GM23338 (cell line): ENCODE data around the gene SHISA6. TPM values are rescaled to one million over a fixed set of nuclear protein-coding genes. Genes with fewer than 3 reads are reported as not detected.

Experiments
- ATAC-seq: fragments of 200-7000 bp; cut with Tn5 transposase; 3 replicates; pipeline ENCODE4 v1.9.1; 2020
- DNase-seq: peaks from one replicate; pipeline ENCODE4 v3.0.0-alpha.2; 2015; ENCODE audit warnings: low spot score
- H2AFZ ChIP-seq: fragments of 200-600 bp; sonication (generic); 2 replicates; pipeline ENCODE4 v1.8.0; 2016; ENCODE audit warnings: antibody characterized with exemption, mild to moderate bottlenecking, moderate library complexity
- H3F3A ChIP-seq: fragments of 200-600 bp; sonication (generic); replicated peaks from 2 replicates; pipeline ENCODE4 v1.8.0; 2017; ENCODE audit warnings: antibody characterized with exemption, mixed run types, low read depth
- H3K27ac ChIP-seq: fragments of 200-600 bp; sonication (generic); 2 replicates; pipeline ENCODE4 v1.6.1; 2016; ENCODE audit warnings: low read depth
- H3K27me3 ChIP-seq: fragments of 200-600 bp; sonication (generic); 2 replicates; pipeline ENCODE4 v1.8.0; 2016; ENCODE audit warnings: mild to moderate bottlenecking, mixed run types, moderate library complexity; ENCODE audit not compliant: insufficient read depth
- H3K36me3 ChIP-seq: fragments of 200-600 bp; sonication (generic); 2 replicates; pipeline ENCODE4 v1.8.0; 2016; ENCODE audit warnings: mild to moderate bottlenecking; ENCODE audit not compliant: insufficient read depth
- H3K4me1 ChIP-seq: fragments of 200-600 bp; sonication (generic); 2 replicates; pipeline ENCODE4 v1.8.0; 2016; ENCODE audit warnings: mild to moderate bottlenecking, moderate library complexity; ENCODE audit not compliant: insufficient read depth
- H3K4me2 ChIP-seq: fragments of 200-600 bp; sonication (generic); 2 replicates; pipeline ENCODE4 v1.7.1; 2017; ENCODE audit warnings: mixed run types
- H3K4me3 ChIP-seq: fragments of 200-600 bp; sonication (generic); 2 replicates; pipeline ENCODE4 v1.6.1; 2016; ENCODE audit warnings: mixed run types
- H3K79me2 ChIP-seq: fragments of 200-600 bp; sonication (generic); replicated peaks from 2 replicates; pipeline ENCODE4 v1.8.0; 2017; ENCODE audit warnings: mild to moderate bottlenecking; ENCODE audit not compliant: insufficient read depth
- H3K9me2 ChIP-seq: fragments of 200-600 bp; sonication (generic); 2 replicates; pipeline ENCODE4 v1.8.0; 2017; ENCODE audit not compliant: insufficient read depth
- H4K20me1 ChIP-seq: fragments of 200-600 bp; sonication (generic); replicated peaks from 2 replicates; pipeline ENCODE4 v1.8.0; 2017; ENCODE audit warnings: mild to moderate bottlenecking; ENCODE audit not compliant: insufficient read depth
- H3K27ac Mint-ChIP-seq: 2 replicates; pipeline ENCODE4 v1.8.0; 2020; ENCODE audit warnings: inconsistent platforms, mild to moderate bottlenecking, moderate library complexity, mixed read lengths
- H3K27me3 Mint-ChIP-seq: 3 replicates; pipeline ENCODE4 v1.8.0; 2022; ENCODE audit warnings: low read depth, mild to moderate bottlenecking, moderate library complexity, mixed read lengths, inconsistent platforms; ENCODE audit not compliant: insufficient read depth, poor library complexity
- H3K36me3 Mint-ChIP-seq: 3 replicates; pipeline ENCODE4 v1.8.0; 2021; ENCODE audit warnings: low read depth, mild to moderate bottlenecking, inconsistent platforms, moderate library complexity, mixed read lengths
- H3K4me1 Mint-ChIP-seq: 3 replicates; pipeline ENCODE4 v1.8.0; 2020; ENCODE audit warnings: mild to moderate bottlenecking, inconsistent platforms, mixed read lengths
- H3K4me3 Mint-ChIP-seq: 3 replicates; pipeline ENCODE4 v1.8.0; 2021; ENCODE audit warnings: moderate library complexity, mild to moderate bottlenecking, inconsistent platforms, mixed read lengths
- H3K9me3 Mint-ChIP-seq: 3 replicates; pipeline ENCODE4 v1.8.0; 2020; ENCODE audit warnings: moderate library complexity, mild to moderate bottlenecking, inconsistent platforms, mixed read lengths
- ETS1 ChIP-seq: IDR thresholded peaks from 2 replicates; pipeline ENCODE4 v1.6.1; 2016; ENCODE audit warnings: antibody characterized with exemption
- EZH2 ChIP-seq: fragments of 200-600 bp; sonication (generic); IDR thresholded peaks from one replicate; pipeline ENCODE4 v1.8.0; 2017; ENCODE audit warnings: antibody characterized with exemption, mild to moderate bottlenecking, low read depth; ENCODE audit not compliant: unreplicated experiment
- EZH2phosphoT487 ChIP-seq: fragments of 200-600 bp; sonication (generic); IDR thresholded peaks from one replicate; pipeline ENCODE4 v1.8.1; 2018; ENCODE audit warnings: antibody characterized with exemption; ENCODE audit not compliant: unreplicated experiment
- JUNB ChIP-seq: IDR thresholded peaks from one replicate; pipeline ENCODE4 v1.6.1; 2016; ENCODE audit warnings: antibody characterized with exemption; ENCODE audit not compliant: unreplicated experiment
- NANOG ChIP-seq: IDR thresholded peaks from 2 replicates; pipeline ENCODE4 v1.6.1; 2016; ENCODE audit warnings: antibody characterized with exemption, borderline replicate concordance
- ZNF114 ChIP-seq: fragments of 250-450 bp; sonication (Bioruptor Pico); IDR thresholded peaks from 2 replicates; pipeline ENCODE4 v1.5.0; 2020; ENCODE audit warnings: mild to moderate bottlenecking, moderate library complexity
- ZNF331 ChIP-seq: fragments of 250-450 bp; sonication (Bioruptor Pico); IDR thresholded peaks from 2 replicates; pipeline ENCODE4 v1.5.0; 2020; ENCODE audit warnings: low read depth, mild to moderate bottlenecking, moderate library complexity
- polyA plus RNA-seq: library from polyadenylated mRNA; unstranded; fragments of >200 nt; fragmentation: Nextera tagmentation; extraction: Ambion mirVana; gene quantifications from 2 replicates; pipeline ENCODE4 v1.2.1, GENCODE V29; 2016
- total RNA-seq: library from RNA; depleted of rRNA; stranded (reverse); fragments of >200 nt; shearing (Covaris generic); gene quantifications from 2 replicates; pipeline ENCODE4 v1.2.3, GENCODE V29; 2014
- TF ChIP-seq, protein P1 (sequence below): fragments of 250-450 bp; sonication (Bioruptor Pico); IDR thresholded peaks from 2 replicates; pipeline ENCODE4 v1.5.0; 2020; ENCODE audit warnings: mild to moderate bottlenecking, moderate library complexity
- TF ChIP-seq, protein P2 (sequence below), 2 experiments: fragments of 200-600 bp in 1 of 2; sonication (generic) in 1 of 2; conservative IDR thresholded peaks; 2 replicates each; pipeline versions ENCODE4 v1.5.1 to v1.6.1; 2016 to 2017; ENCODE audit warnings: antibody characterized with exemption in 2 of 2, low read depth in 2 of 2, mild to moderate bottlenecking in 2 of 2, moderate library complexity in 1 of 2
- TF ChIP-seq, protein P3 (sequence below): IDR thresholded peaks from one replicate; pipeline ENCODE4 v1.6.1; 2018; ENCODE audit warnings: antibody characterized with exemption; ENCODE audit not compliant: unreplicated experiment

SHISA6 gene
- total and polyA plus RNA-seq, 2 experiments from 2014 or later = 0.52 TPM; not detected in 1

- TF ChIP-seq, protein P1, sequence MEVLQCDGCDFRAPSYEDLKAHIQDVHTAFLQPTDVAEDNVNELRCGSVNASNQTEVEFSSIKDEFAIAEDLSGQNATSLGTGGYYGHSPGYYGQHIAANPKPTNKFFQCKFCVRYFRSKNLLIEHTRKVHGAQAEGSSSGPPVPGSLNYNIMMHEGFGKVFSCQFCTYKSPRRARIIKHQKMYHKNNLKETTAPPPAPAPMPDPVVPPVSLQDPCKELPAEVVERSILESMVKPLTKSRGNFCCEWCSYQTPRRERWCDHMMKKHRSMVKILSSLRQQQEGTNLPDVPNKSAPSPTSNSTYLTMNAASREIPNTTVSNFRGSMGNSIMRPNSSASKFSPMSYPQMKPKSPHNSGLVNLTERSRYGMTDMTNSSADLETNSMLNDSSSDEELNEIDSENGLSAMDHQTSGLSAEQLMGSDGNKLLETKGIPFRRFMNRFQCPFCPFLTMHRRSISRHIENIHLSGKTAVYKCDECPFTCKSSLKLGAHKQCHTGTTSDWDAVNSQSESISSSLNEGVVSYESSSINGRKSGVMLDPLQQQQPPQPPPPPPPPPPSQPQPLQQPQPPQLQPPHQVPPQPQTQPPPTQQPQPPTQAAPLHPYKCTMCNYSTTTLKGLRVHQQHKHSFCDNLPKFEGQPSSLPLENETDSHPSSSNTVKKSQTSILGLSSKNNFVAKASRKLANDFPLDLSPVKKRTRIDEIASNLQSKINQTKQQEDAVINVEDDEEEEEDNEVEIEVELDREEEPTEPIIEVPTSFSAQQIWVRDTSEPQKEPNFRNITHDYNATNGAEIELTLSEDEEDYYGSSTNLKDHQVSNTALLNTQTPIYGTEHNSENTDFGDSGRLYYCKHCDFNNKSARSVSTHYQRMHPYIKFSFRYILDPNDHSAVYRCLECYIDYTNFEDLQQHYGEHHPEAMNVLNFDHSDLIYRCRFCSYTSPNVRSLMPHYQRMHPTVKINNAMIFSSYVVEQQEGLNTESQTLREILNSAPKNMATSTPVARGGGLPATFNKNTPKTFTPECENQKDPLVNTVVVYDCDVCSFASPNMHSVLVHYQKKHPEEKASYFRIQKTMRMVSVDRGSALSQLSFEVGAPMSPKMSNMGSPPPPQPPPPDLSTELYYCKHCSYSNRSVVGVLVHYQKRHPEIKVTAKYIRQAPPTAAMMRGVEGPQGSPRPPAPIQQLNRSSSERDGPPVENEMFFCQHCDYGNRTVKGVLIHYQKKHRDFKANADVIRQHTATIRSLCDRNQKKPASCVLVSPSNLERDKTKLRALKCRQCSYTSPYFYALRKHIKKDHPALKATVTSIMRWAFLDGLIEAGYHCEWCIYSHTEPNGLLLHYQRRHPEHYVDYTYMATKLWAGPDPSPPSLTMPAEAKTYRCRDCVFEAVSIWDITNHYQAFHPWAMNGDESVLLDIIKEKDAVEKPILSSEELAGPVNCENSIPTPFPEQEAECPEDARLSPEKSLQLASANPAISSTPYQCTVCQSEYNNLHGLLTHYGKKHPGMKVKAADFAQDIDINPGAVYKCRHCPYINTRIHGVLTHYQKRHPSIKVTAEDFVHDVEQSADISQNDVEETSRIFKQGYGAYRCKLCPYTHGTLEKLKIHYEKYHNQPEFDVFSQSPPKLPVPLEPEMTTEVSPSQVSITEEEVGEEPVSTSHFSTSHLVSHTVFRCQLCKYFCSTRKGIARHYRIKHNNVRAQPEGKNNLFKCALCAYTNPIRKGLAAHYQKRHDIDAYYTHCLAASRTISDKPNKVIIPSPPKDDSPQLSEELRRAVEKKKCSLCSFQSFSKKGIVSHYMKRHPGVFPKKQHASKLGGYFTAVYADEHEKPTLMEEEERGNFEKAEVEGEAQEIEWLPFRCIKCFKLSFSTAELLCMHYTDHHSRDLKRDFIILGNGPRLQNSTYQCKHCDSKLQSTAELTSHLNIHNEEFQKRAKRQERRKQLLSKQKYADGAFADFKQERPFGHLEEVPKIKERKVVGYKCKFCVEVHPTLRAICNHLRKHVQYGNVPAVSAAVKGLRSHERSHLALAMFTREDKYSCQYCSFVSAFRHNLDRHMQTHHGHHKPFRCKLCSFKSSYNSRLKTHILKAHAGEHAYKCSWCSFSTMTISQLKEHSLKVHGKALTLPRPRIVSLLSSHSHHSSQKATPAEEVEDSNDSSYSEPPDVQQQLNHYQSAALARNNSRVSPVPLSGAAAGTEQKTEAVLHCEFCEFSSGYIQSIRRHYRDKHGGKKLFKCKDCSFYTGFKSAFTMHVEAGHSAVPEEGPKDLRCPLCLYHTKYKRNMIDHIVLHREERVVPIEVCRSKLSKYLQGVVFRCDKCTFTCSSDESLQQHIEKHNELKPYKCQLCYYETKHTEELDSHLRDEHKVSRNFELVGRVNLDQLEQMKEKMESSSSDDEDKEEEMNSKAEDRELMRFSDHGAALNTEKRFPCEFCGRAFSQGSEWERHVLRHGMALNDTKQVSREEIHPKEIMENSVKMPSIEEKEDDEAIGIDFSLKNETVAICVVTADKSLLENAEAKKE (CRISPR knock-in tag) = no peak
- TF ChIP-seq, protein P2, sequence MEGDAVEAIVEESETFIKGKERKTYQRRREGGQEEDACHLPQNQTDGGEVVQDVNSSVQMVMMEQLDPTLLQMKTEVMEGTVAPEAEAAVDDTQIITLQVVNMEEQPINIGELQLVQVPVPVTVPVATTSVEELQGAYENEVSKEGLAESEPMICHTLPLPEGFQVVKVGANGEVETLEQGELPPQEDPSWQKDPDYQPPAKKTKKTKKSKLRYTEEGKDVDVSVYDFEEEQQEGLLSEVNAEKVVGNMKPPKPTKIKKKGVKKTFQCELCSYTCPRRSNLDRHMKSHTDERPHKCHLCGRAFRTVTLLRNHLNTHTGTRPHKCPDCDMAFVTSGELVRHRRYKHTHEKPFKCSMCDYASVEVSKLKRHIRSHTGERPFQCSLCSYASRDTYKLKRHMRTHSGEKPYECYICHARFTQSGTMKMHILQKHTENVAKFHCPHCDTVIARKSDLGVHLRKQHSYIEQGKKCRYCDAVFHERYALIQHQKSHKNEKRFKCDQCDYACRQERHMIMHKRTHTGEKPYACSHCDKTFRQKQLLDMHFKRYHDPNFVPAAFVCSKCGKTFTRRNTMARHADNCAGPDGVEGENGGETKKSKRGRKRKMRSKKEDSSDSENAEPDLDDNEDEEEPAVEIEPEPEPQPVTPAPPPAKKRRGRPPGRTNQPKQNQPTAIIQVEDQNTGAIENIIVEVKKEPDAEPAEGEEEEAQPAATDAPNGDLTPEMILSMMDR (conservative IDR thresholded peaks at IDR 0.05; ENCODE audit: low read depth in 2 of 2) = no peak
These were observed 324.6 kb downstream of the SHISA6 start (continued) for GRCh38 chr17:11565591-11565990.

DNA sequence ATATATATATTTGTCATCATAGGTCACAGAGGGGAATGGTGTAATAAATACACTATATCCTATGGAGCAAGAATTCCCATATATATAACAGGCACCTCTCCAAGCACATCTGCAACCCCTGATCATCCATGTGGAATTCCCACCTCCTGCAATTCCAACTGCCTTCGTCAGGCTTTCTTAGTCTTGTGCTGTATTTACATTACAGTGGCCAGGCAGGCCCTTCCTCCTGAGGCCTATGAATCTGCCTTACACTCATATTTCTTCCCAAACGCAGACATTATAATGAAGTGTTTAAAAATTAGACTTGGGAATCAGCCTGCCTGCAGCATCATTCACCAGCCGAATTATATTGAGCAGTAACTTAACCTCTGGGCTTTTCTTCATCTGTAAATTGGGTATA, 338.0 kb downstream of the SHISA6 start:
- no peak overlapping the region for H3K27ac Mint-ChIP-seq
- peaks cover 95% of the 10 kb centered on the region for H3K9me3 Mint-ChIP-seq
- peaks cover 32% of the 10 kb centered on the region for H3K36me3 Mint-ChIP-seq
- no peak overlapping the region for H3K4me3 Mint-ChIP-seq
- Histone ChIP-seq H3K27me3 (no peaks in the 10 kb centered on the region), H2AFZ (no peak overlapping the region), H3K27ac (no peak overlapping the region), H3K4me2 (no peak overlapping the region), H3K79me2 (no peaks in the 10 kb centered on the region), H3K4me1 (no peaks in the 10 kb centered on the region), H3K9me2 (no peaks in the 10 kb centered on the region), H3K4me3 (no peak overlapping the region), H3F3A (no peaks in the 10 kb centered on the region), H4K20me1 (no peaks in the 10 kb centered on the region), H3K36me3 (peaks cover 9% of the 10 kb centered on the region; the same call in 1 of the 2 replicates)
- H3K4me1 Mint-ChIP-seq = no peaks in the 10 kb centered on the region
- no peak for DNase-seq
- no peak for ATAC-seq
- H3K27me3 Mint-ChIP-seq = no peaks in the 10 kb centered on the region
- no peak for TF ChIP-seq ZNF114
- TF ChIP-seq, protein P3, sequence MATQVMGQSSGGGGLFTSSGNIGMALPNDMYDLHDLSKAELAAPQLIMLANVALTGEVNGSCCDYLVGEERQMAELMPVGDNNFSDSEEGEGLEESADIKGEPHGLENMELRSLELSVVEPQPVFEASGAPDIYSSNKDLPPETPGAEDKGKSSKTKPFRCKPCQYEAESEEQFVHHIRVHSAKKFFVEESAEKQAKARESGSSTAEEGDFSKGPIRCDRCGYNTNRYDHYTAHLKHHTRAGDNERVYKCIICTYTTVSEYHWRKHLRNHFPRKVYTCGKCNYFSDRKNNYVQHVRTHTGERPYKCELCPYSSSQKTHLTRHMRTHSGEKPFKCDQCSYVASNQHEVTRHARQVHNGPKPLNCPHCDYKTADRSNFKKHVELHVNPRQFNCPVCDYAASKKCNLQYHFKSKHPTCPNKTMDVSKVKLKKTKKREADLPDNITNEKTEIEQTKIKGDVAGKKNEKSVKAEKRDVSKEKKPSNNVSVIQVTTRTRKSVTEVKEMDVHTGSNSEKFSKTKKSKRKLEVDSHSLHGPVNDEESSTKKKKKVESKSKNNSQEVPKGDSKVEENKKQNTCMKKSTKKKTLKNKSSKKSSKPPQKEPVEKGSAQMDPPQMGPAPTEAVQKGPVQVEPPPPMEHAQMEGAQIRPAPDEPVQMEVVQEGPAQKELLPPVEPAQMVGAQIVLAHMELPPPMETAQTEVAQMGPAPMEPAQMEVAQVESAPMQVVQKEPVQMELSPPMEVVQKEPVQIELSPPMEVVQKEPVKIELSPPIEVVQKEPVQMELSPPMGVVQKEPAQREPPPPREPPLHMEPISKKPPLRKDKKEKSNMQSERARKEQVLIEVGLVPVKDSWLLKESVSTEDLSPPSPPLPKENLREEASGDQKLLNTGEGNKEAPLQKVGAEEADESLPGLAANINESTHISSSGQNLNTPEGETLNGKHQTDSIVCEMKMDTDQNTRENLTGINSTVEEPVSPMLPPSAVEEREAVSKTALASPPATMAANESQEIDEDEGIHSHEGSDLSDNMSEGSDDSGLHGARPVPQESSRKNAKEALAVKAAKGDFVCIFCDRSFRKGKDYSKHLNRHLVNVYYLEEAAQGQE = no peak
- TF ChIP-seq ZNF331 (CRISPR knock-in tag) = no peak
- no peak for TF ChIP-seq EZH2
- TF ChIP-seq ETS1 = no peak
- TF ChIP-seq NANOG = no peak
- TF ChIP-seq EZH2phosphoT487 = no peak
- TF ChIP-seq JUNB = no peak
